Hepatocyte (in vitro differentiated cells): ENCODE results near the gene TXNDC5.

Experiments used
- EZH2 ChIP-seq: fragments of 200-600 bp; sonication (generic); IDR thresholded peaks from 2 replicates; pipeline ENCODE4 v1.6.1; 2016; ENCODE audit warnings: antibody characterized with exemption, mild to moderate bottlenecking, borderline replicate concordance
- EZH2phosphoT487 ChIP-seq: fragments of 200-600 bp; sonication (generic); IDR thresholded peaks from one replicate; pipeline ENCODE4 v1.6.1; 2018; ENCODE audit warnings: antibody characterized with exemption, mild to moderate bottlenecking, low read depth, moderate library complexity; ENCODE audit not compliant: unreplicated experiment, severe bottlenecking
- TF ChIP-seq, protein P1 (sequence below): fragments of 200-600 bp; sonication (generic); IDR thresholded peaks from 2 replicates; pipeline ENCODE4 v1.5.1; 2016; ENCODE audit warnings: antibody characterized with exemption, mild to moderate bottlenecking; ENCODE audit not compliant: poor library complexity

DNA sequence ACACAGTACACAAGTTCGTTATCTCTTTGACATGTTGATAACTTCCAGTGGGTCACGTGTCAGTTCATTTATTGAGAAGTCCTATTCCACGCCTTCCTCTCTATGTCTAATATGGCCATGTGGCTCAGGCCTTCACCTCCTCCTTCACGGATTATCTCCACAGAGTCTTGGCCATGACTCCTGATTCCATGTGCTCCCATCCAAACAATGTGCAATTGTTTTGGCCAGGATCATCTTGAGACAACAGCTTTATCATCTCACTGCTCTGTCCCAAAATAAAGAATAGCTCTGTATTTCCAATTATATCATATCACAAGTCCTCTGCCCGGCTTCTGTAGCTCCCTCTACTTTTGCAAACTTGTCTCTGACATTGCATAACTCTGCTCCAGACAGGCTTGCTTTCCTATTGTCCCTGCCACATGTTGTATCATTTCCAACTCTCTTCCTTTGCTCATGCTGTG, 11.1 kb upstream of the TXNDC5 start:
- no peak for TF ChIP-seq EZH2
- TF ChIP-seq, protein P1, sequence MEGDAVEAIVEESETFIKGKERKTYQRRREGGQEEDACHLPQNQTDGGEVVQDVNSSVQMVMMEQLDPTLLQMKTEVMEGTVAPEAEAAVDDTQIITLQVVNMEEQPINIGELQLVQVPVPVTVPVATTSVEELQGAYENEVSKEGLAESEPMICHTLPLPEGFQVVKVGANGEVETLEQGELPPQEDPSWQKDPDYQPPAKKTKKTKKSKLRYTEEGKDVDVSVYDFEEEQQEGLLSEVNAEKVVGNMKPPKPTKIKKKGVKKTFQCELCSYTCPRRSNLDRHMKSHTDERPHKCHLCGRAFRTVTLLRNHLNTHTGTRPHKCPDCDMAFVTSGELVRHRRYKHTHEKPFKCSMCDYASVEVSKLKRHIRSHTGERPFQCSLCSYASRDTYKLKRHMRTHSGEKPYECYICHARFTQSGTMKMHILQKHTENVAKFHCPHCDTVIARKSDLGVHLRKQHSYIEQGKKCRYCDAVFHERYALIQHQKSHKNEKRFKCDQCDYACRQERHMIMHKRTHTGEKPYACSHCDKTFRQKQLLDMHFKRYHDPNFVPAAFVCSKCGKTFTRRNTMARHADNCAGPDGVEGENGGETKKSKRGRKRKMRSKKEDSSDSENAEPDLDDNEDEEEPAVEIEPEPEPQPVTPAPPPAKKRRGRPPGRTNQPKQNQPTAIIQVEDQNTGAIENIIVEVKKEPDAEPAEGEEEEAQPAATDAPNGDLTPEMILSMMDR = no peak
- TF ChIP-seq EZH2phosphoT487 = no peak
